LNCAP (cell line): ENCODE data around the gene SOX2.

Experiments
- TF ChIP-seq, protein P1 (sequence below): fragments of 450-650 bp; IDR thresholded peaks from 2 replicates; pipeline ENCODE4 v1.5.1; 2017; ENCODE audit warnings: mild to moderate bottlenecking

Gene SOX2

GRCh38 chr3:181699171-181699903 lies 12.4 kb upstream of the SOX2 start:
- TF ChIP-seq, protein P1, sequence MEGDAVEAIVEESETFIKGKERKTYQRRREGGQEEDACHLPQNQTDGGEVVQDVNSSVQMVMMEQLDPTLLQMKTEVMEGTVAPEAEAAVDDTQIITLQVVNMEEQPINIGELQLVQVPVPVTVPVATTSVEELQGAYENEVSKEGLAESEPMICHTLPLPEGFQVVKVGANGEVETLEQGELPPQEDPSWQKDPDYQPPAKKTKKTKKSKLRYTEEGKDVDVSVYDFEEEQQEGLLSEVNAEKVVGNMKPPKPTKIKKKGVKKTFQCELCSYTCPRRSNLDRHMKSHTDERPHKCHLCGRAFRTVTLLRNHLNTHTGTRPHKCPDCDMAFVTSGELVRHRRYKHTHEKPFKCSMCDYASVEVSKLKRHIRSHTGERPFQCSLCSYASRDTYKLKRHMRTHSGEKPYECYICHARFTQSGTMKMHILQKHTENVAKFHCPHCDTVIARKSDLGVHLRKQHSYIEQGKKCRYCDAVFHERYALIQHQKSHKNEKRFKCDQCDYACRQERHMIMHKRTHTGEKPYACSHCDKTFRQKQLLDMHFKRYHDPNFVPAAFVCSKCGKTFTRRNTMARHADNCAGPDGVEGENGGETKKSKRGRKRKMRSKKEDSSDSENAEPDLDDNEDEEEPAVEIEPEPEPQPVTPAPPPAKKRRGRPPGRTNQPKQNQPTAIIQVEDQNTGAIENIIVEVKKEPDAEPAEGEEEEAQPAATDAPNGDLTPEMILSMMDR: no peak

DNA sequence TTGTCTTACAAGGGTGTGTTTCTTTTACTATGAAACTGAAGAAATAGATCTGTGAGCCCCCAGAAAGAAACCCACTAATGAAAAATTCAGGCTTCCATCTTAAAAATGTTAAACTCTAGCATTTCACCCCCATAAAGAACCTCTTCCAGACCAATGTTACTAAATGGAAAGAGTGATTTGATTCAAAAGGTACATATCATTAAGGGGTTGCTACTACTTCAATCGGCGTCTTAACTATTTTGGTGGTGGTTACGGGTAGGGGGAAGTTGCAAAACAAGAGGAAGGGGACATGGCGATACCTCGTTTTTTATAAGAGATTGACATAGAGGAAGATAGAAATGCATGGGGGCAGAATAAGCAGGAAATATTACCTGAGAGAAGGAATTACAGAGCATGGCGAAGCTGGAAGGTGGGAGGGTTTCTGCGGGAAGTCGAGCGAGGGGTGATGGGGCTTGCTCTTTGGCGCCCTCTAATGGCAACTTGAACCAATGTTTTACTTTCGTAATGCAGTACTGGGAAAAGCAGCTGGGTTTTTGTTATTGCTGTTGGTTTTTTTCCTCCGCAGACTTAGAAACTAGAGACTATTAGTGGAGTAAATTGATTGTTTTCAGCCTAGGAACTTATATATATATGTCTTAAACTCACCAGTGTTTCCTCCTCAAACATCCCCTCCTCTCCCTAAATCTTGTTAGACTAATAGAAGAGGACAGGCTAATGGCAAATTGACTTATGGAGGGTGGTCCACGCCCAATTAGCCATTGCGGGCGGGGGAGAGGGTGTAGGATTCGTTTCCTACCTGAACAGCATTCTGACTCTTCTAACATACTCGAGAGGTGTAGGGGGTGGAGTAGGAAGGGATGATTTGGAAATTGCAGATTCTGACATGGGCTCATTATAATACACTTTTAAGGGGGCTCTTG lies 11.3 kb upstream of the SOX2 start:
- TF ChIP-seq, protein P1: peak; percentile 82

DNA sequence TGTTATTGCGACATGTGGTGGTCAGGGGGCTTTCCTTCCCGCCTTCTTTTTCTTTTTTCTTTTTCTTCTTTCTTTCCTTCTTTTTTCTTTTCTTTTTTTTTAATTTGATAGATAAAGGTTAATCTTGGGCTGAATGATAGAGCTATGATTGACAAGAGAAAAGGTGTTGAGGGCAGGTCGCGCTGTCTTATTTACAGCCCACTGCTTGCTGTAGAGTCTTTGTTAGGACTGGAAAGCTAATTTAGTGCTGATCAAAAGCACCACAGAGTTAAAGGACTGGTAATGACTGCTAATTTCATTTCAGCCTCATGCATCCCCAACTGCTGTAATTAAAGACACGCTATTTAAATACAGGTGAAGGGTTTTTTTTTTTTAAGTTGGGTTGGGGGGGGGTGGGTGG lies 10.6 kb upstream of the SOX2 start:
- TF ChIP-seq, protein P1: no peak

DNA sequence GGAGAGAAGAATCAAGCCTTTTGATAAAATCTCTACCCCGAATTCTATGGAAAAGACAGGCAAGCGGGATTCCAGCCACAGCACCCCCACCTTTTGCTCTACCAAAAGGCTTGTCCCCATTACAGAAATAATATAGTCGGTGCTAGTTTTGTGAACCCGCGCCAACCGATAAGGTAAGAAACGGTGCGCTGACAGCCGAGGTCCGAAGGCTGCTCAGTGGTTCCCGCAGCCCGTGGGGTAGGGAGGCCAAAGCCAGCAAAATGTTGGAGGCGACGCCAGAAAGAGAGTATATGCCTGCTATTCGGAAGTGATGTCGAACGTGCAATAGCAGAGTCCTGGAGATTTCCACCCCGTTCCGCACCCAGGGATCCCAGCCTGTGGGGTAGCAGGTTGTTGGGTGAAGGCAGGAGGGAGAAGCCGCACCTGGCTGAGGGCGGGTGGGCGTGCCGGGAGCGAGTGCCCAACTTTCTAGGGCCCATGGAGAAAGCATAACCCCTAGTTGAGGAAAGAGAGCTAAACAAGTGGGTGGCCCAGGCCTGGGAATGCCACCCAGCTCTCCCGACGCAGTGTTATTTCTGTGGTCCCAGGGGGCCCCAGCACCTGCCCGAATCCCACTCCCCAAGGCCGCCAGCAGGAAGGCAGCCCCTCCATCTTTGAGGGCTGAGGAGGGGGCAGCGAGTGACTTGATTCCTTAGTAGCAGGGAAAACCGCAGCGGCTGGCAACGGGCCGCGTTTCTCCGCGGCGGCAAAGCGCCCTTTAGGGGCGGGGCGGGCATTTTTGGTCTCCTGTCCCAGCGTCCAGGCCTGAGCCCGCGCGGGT lies 7.9 kb upstream of the SOX2 start:
- TF ChIP-seq, protein P1: no peak

- TF ChIP-seq, protein P1: no peak
These were observed 7.2 kb upstream of the SOX2 start for GRCh38 chr3:181704421-181705085.

DNA sequence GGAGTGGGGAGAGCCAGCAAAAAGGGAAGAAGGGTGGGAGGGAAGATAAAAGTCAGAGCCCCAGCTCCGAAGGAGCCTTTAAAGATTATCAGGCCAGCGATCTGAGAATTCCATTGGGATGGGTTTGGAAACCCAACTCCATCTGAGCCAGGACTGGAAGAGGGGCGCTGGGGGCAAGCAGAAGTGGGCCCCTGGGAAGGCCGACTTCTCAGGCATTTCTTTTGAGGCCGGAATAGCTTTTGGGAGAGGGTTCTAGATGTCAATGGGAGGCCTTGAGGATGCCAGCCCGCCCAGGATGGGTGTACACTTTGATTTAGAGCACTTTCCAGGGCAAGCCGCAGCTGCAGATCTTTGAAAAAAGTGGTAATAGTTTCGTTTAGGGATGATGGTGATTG lies 6.6 kb upstream of the SOX2 start:
- TF ChIP-seq, protein P1: no peak

- TF ChIP-seq, protein P1: no peak
These were observed 3.7 kb upstream of the SOX2 start for GRCh38 chr3:181707980-181708379.
